AG09319 (cell line): ENCODE data around the gene BSN.
A peak's percentile ranks its signal among the peaks of the same experiment; 100 is the strongest.

Experiments used
- DNase-seq: peaks from one replicate; pipeline ENCODE4 v3.0.0-alpha.2; 2010; ENCODE audit warnings: low read depth; ENCODE audit errors: extremely low read depth
- CTCF ChIP-seq: IDR thresholded peaks from 2 replicates; pipeline ENCODE4 v1.5.1; 2011; ENCODE audit warnings: low read depth, mild to moderate bottlenecking, inconsistent platforms, low read length, moderate library complexity

Gene BSN

GRCh38 chr3:49666592-49666991, 112.3 kb downstream of the BSN start:
- TF ChIP-seq CTCF = no peak
- no peak for DNase-seq

- TF ChIP-seq CTCF = no peak
- DNase-seq = no peak
Measured at GRCh38 chr3:49667701-49668413, 113.6 kb downstream of the BSN start.

GRCh38 chr3:49668414-49668797, 114.1 kb downstream of the BSN start:
- no peak for DNase-seq
- TF ChIP-seq CTCF = peak; percentile 5; the same call in 1 of the 2 replicates

GRCh38 chr3:49668861-49669260, 114.6 kb downstream of the BSN start:
- no peak for TF ChIP-seq CTCF
- no peak for DNase-seq

GRCh38 chr3:49669352-49669751, 115.1 kb downstream of the BSN start:
- TF ChIP-seq CTCF = no peak
- no peak for DNase-seq

- no peak for TF ChIP-seq CTCF
- DNase-seq = no peak
Measured at GRCh38 chr3:49670940-49671290, 116.6 kb downstream of the BSN start.

- DNase-seq = no peak
- peak; percentile 82 for TF ChIP-seq CTCF
Measured at GRCh38 chr3:49671291-49672288, 117.3 kb downstream of the BSN start.
